ENCODE data around the gene PPDPF.
"Not testable (repeated sequence)": the region's sequence is repeated elsewhere in the genome, so short reads cannot be mapped to it uniquely, and the experiment has no call there.

Gene PPDPF

DNA sequence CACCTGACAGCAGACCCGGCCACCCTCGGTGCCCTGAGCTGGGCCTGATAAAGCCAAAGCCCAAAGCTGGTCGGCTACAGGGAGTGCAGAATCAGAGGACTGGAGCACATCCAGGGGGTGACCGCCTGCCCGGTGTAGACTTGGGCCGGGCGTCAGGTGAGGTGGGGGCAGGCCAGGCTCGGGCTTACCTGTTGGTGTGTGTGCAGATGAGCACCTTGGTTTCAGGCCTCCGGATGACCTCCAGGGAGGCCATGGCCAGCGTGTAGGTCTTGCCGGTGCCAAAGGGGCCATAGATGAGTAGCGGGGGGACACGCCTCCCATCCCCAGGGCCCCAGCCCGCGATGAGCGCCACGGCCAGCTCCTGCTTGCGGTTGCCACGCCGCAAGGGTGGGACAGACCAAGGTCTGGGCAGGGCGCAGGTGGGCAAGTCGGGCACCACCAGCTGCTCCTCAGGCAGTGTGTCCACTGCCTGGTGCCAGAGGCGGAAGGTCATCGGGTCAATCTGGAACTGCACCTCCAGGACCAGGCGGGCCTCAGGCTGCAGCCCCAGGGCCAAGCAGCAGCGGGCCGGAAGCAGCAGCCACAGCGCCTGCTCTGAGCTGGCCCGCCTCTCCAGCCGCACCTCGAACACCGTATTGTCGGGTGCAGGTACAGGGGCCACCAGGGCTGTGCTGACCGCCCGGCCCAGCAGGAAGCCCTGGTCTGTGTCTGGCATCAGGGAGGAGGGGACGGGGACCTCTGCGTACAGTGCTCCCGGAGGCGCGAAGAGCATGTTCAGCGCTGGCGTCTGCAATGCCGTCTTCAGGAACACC lies 47.8 kb downstream of the PPDPF start:
- no peak for DNase-seq (ENCODE audit: low spot score)
- in situ Hi-C loops (cut with MboI; ENCODE audit: low pct_unique_long_range_greater_than_20kb, low sequenced_read_pairs, unreplicated experiment): no loop called here
- TF ChIP-seq CTCF (IDR thresholded peaks at IDR 0.05; ENCODE audit: extremely low read depth, insufficient read depth, missing control alignments): no peak

DNA sequence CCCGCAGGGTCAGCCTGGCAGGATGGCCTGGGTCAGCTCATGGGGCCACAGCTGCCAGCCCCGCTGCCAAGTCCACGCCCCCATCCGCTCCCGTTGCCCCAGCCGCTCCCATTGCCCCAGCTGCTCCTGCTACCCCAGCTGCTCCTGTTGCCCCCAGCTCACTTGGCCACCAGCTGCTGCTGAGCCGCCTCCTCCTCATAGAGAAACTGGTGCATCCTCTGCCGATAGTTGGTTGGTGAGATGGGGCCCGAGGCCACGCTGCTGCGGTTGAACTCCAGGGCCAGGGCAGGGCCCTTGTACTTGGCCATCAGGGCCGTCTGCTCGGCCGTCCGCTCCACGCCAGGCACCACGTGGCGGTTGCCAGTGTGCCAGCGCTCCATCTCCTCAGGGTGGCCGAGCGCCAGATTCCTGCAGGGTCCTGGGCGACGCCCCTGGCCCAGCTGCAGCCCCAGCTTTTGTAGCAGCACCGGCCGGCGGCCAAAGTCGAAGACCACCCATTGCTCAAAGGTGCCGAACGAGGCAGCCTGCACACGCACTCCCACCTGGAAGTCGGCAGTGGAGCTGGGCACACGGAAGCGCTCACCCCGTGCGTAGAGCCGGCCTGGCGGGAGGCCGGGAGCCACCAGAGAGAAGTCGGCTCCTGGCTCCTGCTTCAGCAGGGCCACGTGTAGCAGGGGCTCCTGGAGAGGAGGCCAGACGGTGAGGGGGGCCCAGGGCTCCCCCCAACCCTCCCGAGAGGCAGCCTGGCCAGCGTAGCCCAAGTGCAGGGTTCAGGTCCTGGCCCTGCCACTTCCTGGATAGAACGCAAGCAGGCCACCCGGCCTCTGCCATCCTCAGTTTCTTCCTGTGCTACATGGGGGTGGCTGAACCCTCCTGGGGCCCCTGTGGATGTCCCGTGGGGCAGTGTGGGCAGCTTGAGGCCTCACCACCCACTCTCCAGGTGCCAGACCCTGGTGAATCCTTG lies 48.7 kb downstream of the PPDPF start:
- TF ChIP-seq CTCF (IDR thresholded peaks at IDR 0.05; ENCODE audit: extremely low read depth, insufficient read depth, missing control alignments): no peak
- no peak for DNase-seq (ENCODE audit: low spot score)
- in situ Hi-C loops (cut with MboI; ENCODE audit: low pct_unique_long_range_greater_than_20kb, low sequenced_read_pairs, unreplicated experiment): no loop called here

GRCh38 chr20:63570281-63571086 lies 49.9 kb downstream of the PPDPF start:
- in situ Hi-C loops (cut with MboI; ENCODE audit: low pct_unique_long_range_greater_than_20kb, low sequenced_read_pairs, unreplicated experiment): no loop called here
- no peak for DNase-seq (ENCODE audit: low spot score)
- no peak for TF ChIP-seq CTCF (IDR thresholded peaks at IDR 0.05; ENCODE audit: extremely low read depth, insufficient read depth, missing control alignments)

- DNase-seq (ENCODE audit: low spot score); in situ Hi-C loops (cut with MboI; ENCODE audit: low pct_unique_long_range_greater_than_20kb, low sequenced_read_pairs, unreplicated experiment): not testable (repeated sequence)
Measured at GRCh38 chr20:63571087-63571478, 50.5 kb downstream of the PPDPF start.

All from GM13977 (cell line).